ENCODE data around the gene MICAL1.
"Not testable (repeated sequence)": the region's sequence is repeated elsewhere in the genome, so short reads cannot be mapped to it uniquely, and the experiment has no call there.

MICAL1 gene

GRCh38 chr6:109474995-109475394 is 19.4 kb upstream of the MICAL1 start:
- DNase-seq, result no peak

DNA sequence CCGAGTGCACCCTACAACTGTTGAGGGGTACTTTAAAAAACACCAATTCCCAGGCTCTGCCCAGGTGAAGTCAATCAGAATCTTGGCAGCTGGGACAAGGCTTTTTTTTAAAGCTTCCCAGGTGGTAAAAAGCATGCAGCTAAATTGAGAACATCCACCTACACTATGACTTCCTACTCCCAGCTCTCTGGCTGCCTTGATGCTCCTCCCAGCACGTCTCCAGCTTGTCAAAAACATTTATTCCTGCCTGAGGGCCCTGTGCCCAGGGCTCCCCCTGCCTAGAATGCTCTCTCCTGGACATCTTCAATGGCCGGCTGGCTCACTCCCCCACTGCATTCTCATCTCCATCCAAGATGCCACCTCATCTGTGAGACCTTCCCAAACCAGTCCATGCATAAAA is 17.5 kb upstream of the MICAL1 start:
- DNase-seq, result no peak

- DNase-seq, result no peak
These were observed 16.8 kb upstream of the MICAL1 start for GRCh38 chr6:109472132-109472995.

- DNase-seq, result no peak
These were observed 15.7 kb upstream of the MICAL1 start for GRCh38 chr6:109471105-109471810.

DNA sequence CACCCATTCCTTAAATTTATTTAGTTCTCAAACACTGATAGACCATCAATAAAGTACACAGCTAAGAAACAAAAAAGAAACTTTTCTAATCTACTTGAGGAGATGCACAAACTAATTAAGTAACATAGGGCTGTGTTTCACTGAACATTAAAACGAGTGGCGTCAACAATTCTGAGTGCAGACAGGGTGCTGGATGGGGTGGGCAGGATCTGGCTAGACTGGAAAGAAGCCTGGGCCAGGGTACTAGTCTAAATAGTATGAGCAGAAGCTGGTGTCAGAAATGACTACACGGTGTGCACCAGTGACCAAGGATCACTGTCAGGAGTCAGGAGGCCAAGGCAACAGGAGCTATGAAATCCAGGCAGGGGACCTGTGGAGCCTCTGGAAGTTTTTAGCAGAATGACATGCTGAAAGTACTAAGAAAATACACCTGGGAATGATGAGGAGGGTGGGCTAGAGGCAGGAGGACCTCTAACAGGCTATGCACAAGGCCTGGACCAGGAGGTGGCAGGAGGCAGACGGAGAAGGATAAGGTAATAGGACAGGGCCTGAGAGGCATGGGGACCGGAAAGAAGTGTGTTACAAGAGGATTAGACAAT is 14.1 kb upstream of the MICAL1 start:
- DNase-seq, result no peak

DNA sequence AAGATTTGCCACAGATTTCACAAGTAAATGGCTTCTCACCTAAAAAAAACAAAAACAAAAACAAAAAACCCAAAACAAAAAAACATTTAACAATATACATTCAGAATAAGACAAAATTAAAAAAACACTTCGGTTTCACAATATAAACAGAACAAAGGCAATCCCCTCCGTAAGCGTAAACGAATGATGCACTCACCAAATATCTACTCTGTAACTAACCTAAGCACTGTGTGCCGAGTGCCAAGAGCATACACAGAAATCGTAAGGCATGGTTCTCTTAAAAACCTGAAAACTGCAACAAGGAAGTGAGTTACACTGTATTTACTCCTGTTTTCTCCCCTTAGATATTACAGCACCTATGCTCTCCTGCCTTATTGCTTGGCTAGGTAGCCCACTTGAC is 12.1 kb upstream of the MICAL1 start:
- DNase-seq, result no peak

GRCh38 chr6:109466212-109466923 is 10.8 kb upstream of the MICAL1 start:
- DNase-seq, result no peak

GRCh38 chr6:109465772-109466171 is 10.2 kb upstream of the MICAL1 start:
- peak; percentile 99 for DNase-seq

DNA sequence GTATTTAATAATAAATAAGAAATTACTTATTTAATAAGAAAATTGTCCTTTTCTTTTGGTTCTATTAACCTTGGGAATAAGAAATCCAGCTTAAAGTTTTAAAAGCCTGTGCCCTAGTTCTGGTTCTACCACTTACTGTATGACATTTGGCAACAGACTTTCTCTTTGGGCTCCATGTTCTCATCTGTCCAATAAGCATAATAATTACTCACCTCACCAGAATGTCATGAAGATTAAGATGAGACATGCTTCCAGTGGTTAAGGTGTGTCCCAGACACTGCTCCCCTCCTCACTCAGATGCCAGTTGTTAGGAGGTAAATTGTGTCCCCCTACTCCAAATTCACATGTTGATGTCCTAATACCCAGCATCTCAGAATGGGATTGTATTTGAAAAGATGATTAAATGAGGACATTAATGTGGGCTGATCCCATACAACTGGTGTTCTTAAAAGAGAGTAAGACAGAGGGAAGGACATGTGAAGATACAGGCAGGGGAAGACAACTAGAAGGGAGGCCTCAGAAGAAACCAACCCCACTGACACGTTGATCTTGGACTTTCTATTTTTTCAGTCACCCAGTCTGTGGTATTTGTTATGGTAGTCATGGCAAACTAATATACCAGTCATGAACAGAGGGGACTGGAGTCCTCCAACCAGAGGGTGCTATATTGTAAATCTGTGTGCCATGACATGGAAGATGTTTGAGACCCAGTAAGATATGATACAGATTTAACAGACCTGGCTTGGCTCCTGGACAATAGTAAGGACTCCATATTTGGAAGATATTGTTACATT is 6.4 kb upstream of the MICAL1 start:
- no peak for DNase-seq

DNA sequence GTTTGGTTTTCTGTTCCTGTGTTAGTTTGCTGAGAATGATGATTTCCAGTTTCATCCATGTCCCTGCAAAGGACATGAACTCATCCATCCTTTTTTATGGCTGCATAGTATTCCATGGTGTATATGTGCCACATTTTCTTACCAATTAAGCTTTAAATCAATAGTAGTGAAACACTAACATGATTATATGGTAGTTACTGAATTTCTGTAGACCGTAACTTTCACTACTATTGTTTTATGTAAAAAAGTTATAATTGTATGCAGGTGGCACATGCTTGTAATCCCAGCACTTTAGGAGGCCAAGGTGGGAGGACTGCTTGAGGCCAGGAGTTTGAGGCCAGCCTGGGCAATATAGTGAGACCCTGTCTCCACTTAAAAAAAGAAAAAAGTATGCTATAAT is 5.6 kb upstream of the MICAL1 start:
- not testable (repeated sequence) for DNase-seq

- no peak for DNase-seq
These were observed 4.7 kb upstream of the MICAL1 start for GRCh38 chr6:109460161-109460829.

- DNase-seq, result no peak
These were observed 3.4 kb upstream of the MICAL1 start for GRCh38 chr6:109458774-109459531.

DNA sequence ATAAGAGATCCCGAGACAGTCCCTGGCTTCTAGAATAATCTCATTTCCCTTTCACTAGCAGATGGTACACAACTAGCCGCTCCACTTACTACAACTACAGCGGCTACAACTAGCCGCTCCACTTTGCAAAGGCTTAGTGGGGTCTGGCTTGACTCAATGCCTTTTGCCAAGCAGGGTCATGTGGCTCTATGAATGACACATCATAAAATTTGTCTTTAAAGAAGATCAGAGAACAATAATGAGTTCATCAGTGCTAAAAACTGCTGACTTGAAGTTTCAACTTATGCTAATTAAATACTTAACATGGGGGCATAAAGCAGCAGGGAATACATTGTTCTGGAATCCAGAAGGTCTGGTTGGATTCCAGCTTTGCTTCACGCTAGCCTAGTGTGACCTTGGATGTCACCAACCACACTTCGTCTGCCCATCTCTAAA is 2.0 kb upstream of the MICAL1 start:
- DNase-seq, result no peak

DNA sequence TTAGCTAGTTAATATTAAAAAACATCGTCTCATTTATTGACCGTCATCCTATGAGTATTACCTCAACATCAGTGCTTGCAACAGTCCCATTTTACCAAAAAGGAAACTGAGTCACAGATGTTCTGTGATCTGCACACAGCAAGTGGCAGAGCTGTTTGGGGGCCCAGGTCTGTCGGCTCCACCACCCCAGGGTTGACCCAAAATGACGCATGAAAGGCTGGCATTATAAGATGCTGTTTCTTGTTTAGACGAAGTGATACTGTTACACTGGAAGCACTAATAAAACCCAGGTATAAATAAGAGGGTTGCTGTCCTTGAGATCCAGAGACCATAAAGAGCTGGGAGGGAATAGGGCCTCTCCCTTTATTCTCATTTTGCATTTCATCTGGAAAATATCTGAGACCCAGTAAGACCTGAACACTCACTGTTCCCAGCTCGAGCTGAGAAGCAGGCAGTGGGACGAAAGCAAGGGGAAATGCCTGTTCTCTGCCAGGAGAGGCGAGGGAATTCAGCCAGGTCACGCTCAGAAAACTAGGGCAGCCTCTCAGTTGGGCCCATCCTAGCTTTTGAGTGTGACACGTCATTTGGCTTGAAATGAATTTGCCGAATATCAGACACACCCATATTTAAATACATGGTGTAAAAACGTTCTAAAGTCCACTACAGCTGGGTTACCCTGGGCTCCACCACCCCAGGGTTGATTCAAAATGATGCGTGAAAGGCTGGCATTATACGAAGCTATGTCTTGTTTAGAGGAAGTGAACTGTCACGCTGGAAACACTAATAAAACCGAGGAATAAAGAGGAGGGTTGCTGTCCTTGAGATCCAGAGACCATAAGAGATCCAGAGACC is 1.4 kb upstream of the MICAL1 start:
- DNase-seq, result no peak

DNA sequence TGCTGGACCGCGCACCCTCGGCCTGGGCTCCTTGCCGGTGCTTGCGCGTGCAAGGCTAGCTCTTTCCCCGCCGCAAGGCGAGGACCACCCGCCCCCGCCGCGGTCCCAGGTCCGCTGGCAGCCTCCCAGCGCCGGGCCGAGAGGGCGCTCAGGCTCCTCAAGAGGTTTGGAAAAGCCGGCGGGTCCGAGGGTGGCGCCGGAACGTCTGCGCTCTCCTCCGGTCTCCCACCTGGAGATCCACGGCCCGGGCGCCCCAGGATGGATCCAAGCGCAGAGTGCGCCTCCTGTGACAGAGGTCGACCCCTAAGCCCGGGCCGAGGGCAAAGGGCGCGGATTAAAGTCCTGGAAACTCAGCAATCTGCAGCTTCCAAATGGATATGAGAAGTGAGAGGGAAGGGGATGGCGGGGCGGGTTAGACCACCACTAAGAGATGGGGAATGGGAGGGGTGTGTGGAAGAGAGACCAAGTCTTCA is 575 bp upstream of the MICAL1 start:
- no peak for DNase-seq

DNA sequence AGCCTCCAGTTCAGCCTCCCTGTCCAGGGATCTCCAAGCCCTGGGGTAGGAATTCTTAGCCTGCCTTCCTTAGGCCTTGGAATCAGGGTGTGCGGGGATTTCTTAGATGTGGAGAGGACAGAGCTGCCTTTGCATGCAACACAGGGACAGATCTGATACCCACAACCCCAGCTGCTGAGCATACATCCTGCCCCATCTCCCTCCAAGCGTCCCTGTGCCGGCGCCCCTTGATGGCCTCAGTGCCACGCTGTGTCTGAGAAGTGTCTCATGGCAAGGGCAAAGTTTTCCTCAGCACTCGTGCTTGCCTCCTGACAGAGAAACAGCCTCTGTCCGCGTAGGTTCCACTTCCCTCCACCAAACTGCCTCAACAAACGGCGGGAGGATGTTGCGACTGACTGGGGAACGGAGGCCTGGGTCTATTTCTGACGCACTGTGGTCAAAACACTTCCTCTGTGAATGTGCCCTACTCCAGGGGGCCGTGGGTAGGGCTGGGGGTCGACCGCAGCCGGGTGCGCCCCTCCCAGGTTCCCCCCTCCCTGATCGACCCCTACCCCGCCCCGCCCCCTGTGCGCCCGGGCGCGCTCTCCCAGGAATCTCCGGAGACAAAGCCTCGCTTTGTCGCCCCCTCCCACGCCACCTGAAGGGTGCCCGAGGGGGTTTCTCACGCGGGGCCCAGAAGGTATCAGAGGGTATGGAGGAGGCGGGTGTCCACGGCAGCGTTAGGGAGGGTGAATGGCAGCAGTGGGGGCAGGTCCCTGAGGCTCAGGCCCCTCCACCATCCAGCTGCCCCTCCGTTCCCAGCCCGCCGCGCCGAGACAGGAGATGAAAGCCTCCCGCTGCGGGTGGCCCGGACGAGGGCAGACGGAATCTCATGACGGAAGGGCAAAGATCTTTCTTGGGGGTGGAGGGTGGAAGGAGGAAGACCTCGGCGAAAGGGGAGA is 806 bp downstream of the MICAL1 start:
- no peak for DNase-seq

- DNase-seq, result no peak
These were observed 1.7 kb downstream of the MICAL1 start for GRCh38 chr6:109453594-109454495.

GRCh38 chr6:109453156-109453555 is 2.4 kb downstream of the MICAL1 start:
- no peak for DNase-seq
